ENCODE data around the gene IL12RB1. TPM values are rescaled to one million over a fixed set of nuclear protein-coding genes. Genes with fewer than 3 reads are reported as not detected.

The IL12RB1 gene
- total RNA-seq, 2 donors from 2014 or later = 1.0 TPM; not detected in 1

DNA sequence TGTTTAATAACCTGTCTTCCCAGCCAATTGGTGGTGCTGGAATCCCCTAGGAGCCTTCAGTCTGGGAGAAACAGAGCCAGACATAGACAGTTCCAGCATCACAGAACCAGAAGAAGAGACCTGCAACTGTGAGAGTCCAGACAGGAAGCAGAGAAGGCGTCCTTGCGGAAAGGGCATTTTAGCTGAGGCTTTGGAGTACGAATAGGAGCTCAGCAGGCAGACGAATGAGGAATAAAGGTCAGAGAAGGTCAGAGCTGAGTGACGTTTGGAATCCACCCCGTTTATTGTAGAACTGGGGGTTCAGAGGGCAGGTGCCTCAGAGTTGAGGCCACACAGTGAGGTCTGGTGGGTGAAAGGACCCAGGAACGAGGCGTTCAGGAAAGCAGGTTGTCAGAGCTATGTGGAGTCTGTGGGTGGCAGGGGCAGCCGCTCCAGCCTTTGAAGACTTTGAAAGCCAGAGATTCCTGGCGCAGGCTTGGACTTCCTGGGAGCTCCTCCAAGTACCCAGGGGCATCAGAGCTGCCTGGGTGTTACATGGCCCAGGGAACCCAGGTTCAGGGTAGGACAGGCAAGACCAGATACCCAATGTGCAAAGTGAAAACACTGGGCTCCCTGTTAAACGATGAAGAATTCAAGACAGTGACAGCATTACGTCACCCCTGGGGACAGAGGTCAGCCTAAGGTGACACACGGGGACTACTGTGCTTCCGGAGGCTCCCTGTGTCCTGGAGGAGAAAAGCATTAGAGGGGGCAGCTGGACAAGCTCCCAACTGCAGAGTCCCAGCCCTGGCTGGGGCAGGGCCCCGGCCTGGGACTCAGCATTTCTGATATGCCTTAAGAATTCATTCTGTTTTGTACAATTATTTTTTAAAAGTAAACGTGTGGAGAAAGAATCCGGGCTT lies 73.3 kb downstream of the IL12RB1 start:
- Histone ChIP-seq H3K4me3 (no peak overlapping the region), H3K27me3 (no peaks in the 10 kb centered on the region), H3K27ac (peak overlapping the region in 3 of 4 donors; percentile 51 to 68 (median 61)), H3K4me1 (peaks cover 26% of the 10 kb centered on the region), H3K36me3 (replicated peaks in 1 of 2; ENCODE audit: insufficient read depth in 1 of 2, low read depth in 2 of 2) (peaks cover 7 to 8% of the 10 kb centered on the region in 2 donors), H3K9me3 (no peaks in the 10 kb centered on the region)
- WGBS, 2 donors = 65 to 69% methylated on average over 13 to 17 of the region's 17 CpGs
- DNase-seq (peak in 1 of 4 donors; percentile 57), ATAC-seq (peak; percentile 33)
- TF ChIP-seq POLR2A (IDR thresholded peaks at IDR 0.05) = no peak
- TF ChIP-seq, protein P1, sequence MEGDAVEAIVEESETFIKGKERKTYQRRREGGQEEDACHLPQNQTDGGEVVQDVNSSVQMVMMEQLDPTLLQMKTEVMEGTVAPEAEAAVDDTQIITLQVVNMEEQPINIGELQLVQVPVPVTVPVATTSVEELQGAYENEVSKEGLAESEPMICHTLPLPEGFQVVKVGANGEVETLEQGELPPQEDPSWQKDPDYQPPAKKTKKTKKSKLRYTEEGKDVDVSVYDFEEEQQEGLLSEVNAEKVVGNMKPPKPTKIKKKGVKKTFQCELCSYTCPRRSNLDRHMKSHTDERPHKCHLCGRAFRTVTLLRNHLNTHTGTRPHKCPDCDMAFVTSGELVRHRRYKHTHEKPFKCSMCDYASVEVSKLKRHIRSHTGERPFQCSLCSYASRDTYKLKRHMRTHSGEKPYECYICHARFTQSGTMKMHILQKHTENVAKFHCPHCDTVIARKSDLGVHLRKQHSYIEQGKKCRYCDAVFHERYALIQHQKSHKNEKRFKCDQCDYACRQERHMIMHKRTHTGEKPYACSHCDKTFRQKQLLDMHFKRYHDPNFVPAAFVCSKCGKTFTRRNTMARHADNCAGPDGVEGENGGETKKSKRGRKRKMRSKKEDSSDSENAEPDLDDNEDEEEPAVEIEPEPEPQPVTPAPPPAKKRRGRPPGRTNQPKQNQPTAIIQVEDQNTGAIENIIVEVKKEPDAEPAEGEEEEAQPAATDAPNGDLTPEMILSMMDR (IDR thresholded peaks at IDR 0.05) = no peak
- intact Hi-C loops (cut with DNase I) = no loop called here

- Histone ChIP-seq H3K4me3 (no peak overlapping the region), H3K36me3 (replicated peaks in 1 of 2; ENCODE audit: insufficient read depth in 1 of 2, low read depth in 2 of 2) (peaks cover 7 to 8% of the 10 kb centered on the region in 2 donors), H3K4me1 (peaks cover 34% of the 10 kb centered on the region), H3K27ac (no peak overlapping the region), H3K27me3 (no peaks in the 10 kb centered on the region), H3K9me3 (no peaks in the 10 kb centered on the region)
- intact Hi-C loops (cut with DNase I) = no loop called here
- ATAC-seq (no peak), DNase-seq (no peak)
- TF ChIP-seq, protein P1 (IDR thresholded peaks at IDR 0.05) = no peak
- no peak for TF ChIP-seq POLR2A (IDR thresholded peaks at IDR 0.05)
- WGBS, 2 donors = 92% methylated on average over 11 of the region's 11 CpGs; no CpG with 5 or more reads in 1 of the 2 donors
Observed at GRCh38 chr19:18010149-18010548, 76.6 kb downstream of the IL12RB1 start.

GRCh38 chr19:18009412-18010066 lies 77.2 kb downstream of the IL12RB1 start:
- DNase-seq (no peak), ATAC-seq (no peak)
- Histone ChIP-seq H3K27ac (no peak overlapping the region), H3K27me3 (no peaks in the 10 kb centered on the region), H3K9me3 (no peaks in the 10 kb centered on the region), H3K4me3 (no peak overlapping the region), H3K36me3 (replicated peaks in 1 of 2; ENCODE audit: insufficient read depth in 1 of 2, low read depth in 2 of 2) (peaks cover 7 to 8% of the 10 kb centered on the region in 2 donors), H3K4me1 (peaks cover 34% of the 10 kb centered on the region)
- intact Hi-C loops (cut with DNase I) = loop anchor here (2.0 kb wide), 1 partner anchor 49 kb away; no protein-coding TSS in a partner anchor
- 88 to 91% methylated on average over 13 to 32 of the region's 37 CpGs for WGBS, 2 donors
- no peak for TF ChIP-seq POLR2A (IDR thresholded peaks at IDR 0.05)
- TF ChIP-seq, protein P1 (IDR thresholded peaks at IDR 0.05) = no peak

Other genes starting within 250 kb of the IL12RB1 start
- 1 to 10 TPM; 2.0 to 3.1 TPM for gene JAK3, start 239.0 kb downstream of the IL12RB1 start, total RNA-seq
- 1,000 to 10,000 TPM; 1,158 to 1,588 TPM for gene RPL18A, start 227.0 kb downstream of the IL12RB1 start, total RNA-seq
- not detected for gene SLC5A5, start 215.0 kb downstream of the IL12RB1 start, total RNA-seq
- 10 to 100 TPM; 25.2 to 84.0 TPM for gene CCDC124, start 153.9 kb downstream of the IL12RB1 start, total RNA-seq
- not detected for gene KCNN1, start 119.8 kb downstream of the IL12RB1 start, total RNA-seq
- 10 to 100 TPM; 23.1 to 30.1 TPM for gene ARRDC2, start 78.8 kb downstream of the IL12RB1 start, total RNA-seq
- 10 to 100 TPM; 17.6 to 35.3 TPM for gene MAST3, start 10.8 kb upstream of the IL12RB1 start, total RNA-seq
- 10 to 100 TPM; 18.9 to 21.8 TPM for gene PIK3R2, start 66.2 kb upstream of the IL12RB1 start, total RNA-seq
- gene IFI30, start 86.9 kb upstream of the IL12RB1 start, total RNA-seq = 10 to 100 TPM; 30.3 to 32.9 TPM
- 1 to 10 TPM; 3.4 to 5.6 TPM for gene MPV17L2, start 106.3 kb upstream of the IL12RB1 start, total RNA-seq
- gene RAB3A, start 117.1 kb upstream of the IL12RB1 start, total RNA-seq = 1 to 10 TPM in 1 of 2 donors, under 1 TPM in 1; 0.52 to 8.2 TPM
- under 1 TPM; under 0.01 to 0.26 TPM for gene PDE4C, start 139.5 kb upstream of the IL12RB1 start, total RNA-seq
- 1 to 10 TPM; 5.6 to 7.0 TPM for gene IQCN, start 187.5 kb upstream of the IL12RB1 start, total RNA-seq
- 100 to 1,000 TPM; 250 to 607 TPM for gene JUND, start 194.7 kb upstream of the IL12RB1 start, total RNA-seq
- 10 to 100 TPM; 45.7 to 94.6 TPM for gene LSM4, start 236.1 kb upstream of the IL12RB1 start, total RNA-seq